ENCODE data around the gene TRPM7.

DNA sequence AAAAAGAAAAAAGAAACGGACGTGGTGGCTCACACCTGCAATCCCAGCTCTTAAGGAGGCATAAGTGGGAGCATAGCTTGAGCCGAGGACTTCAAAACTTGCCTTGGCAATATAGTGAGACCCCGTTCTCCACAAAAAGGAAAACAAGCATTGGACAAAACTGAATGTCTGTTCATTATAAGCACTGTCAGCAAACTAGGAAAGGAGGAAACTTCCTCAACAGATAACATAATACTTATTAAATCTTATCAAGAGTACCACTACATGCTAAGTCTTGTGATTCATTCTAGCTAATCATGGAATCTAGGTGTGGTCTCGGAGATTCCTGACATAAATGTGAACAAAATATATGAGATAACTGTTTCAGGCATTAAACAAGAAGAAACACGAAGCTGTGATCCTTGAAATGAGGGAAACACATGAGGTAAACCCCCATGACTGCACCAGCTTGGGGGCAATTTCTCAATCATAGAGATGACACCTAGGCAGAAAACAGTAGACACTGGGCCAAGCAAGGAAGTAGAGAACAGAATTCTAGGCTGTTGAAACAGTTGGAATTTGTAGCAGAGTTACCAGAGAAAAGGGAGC is 33.3 kb downstream of the TRPM7 start:
- TF ChIP-seq POLR2A (IDR thresholded peaks at IDR 0.05) (no peak), CTCF (IDR thresholded peaks at IDR 0.05) (no peak)

All from lower leg skin (tissue), 3 donors.